Thoracic aorta (tissue), 2 donors: ENCODE results near the gene ZBTB44. TPM values are rescaled to one million over a fixed set of nuclear protein-coding genes. Genes with fewer than 3 reads are reported as not detected.
"Not testable (repeated sequence)": the region's sequence is repeated elsewhere in the genome, so short reads cannot be mapped to it uniquely, and the experiment has no call there.

Experiments used
- ATAC-seq: fragments of 150-250 bp; one replicate; pipeline ENCODE4 v1.8.0; 2017; ENCODE audit warnings: low read depth; ENCODE audit not compliant: insufficient number of reproducible peaks, low FRiP score
- DNase-seq: peaks from one replicate; pipeline ENCODE4 v3.0.0-alpha.2; 2020; ENCODE audit warnings: low spot score
- H3K27ac ChIP-seq, 2 donors: fragments of 200-600 bp; sonication (generic); 1 replicate in 1 of 2; 2 replicates in 1 of 2; pipeline ENCODE4 v1.5.1; 2016; ENCODE audit warnings: mild to moderate bottlenecking in 2 of 2, moderate library complexity in 2 of 2
- H3K27me3 ChIP-seq: fragments of 200-600 bp; sonication (generic); replicated peaks from 2 replicates; pipeline ENCODE4 v1.6.0; 2016; ENCODE audit warnings: mild to moderate bottlenecking; ENCODE audit not compliant: insufficient read depth
- H3K36me3 ChIP-seq: fragments of 200-600 bp; sonication (generic); one replicate; pipeline ENCODE4 v1.5.1; 2016
- H3K4me1 ChIP-seq, 2 donors: fragments of 200-600 bp; sonication (generic); 1 replicate in 1 of 2; 2 replicates in 1 of 2; pipeline versions ENCODE4 v1.5.1 to v1.6.0; 2016; ENCODE audit warnings: low read depth in 2 of 2, mild to moderate bottlenecking in 1 of 2; ENCODE audit not compliant: control insufficient read depth in 1 of 2
- H3K4me3 ChIP-seq: fragments of 200-600 bp; sonication (generic); 2 replicates; pipeline ENCODE4 v1.5.1; 2016; ENCODE audit warnings: mild to moderate bottlenecking
- H3K9me3 ChIP-seq: fragments of 200-600 bp; sonication (generic); 2 replicates; pipeline ENCODE4 v1.5.1; 2016
- total RNA-seq, 2 donors: library from RNA; depleted of rRNA; stranded (reverse); fragments of >200 nt; gene quantifications; one replicate each; pipeline versions ENCODE4 v1.1.0 to v1.2.3, GENCODE V29; 2016
- TF ChIP-seq, protein P1 (sequence below): fragments of 200-600 bp; sonication (generic); IDR thresholded peaks from one replicate; pipeline ENCODE4 v1.5.1; 2019; ENCODE audit warnings: antibody characterized with exemption

Gene ZBTB44
- total RNA-seq, 2 donors from 2014 or later = 38.0 to 48.7 TPM

DNA sequence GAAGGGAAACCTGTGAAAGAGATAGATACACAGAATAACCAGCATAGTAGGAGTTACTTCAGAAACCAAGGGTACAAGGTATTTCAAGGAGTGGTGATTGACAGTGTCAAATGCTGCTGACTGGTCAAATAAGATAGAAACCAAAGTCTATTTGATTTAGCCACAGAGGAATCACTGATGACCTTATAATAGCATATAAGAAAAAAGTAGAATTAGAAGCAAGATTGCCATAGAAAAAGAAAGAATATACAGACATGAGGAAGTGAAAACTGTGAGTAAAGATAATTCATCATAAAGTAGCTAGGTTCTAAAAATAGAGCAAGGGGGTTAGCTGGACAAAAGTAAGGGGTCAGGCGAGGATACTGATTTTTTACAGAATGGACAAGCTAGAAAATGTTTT is 14.2 kb downstream of the ZBTB44 start:
- H3K9me3 ChIP-seq = peaks cover 5% of the 10 kb centered on the region
- no peak overlapping the region for H3K27ac ChIP-seq
- no peaks in the 10 kb centered on the region for H3K36me3 ChIP-seq
- H3K27me3 ChIP-seq = no peaks in the 10 kb centered on the region
- peaks cover 9 to 19% of the 10 kb centered on the region in 2 donors for H3K4me1 ChIP-seq
- ATAC-seq = no peak
- no peak for DNase-seq
- TF ChIP-seq, protein P1, sequence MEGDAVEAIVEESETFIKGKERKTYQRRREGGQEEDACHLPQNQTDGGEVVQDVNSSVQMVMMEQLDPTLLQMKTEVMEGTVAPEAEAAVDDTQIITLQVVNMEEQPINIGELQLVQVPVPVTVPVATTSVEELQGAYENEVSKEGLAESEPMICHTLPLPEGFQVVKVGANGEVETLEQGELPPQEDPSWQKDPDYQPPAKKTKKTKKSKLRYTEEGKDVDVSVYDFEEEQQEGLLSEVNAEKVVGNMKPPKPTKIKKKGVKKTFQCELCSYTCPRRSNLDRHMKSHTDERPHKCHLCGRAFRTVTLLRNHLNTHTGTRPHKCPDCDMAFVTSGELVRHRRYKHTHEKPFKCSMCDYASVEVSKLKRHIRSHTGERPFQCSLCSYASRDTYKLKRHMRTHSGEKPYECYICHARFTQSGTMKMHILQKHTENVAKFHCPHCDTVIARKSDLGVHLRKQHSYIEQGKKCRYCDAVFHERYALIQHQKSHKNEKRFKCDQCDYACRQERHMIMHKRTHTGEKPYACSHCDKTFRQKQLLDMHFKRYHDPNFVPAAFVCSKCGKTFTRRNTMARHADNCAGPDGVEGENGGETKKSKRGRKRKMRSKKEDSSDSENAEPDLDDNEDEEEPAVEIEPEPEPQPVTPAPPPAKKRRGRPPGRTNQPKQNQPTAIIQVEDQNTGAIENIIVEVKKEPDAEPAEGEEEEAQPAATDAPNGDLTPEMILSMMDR = no peak
- no peak overlapping the region for H3K4me3 ChIP-seq

DNA sequence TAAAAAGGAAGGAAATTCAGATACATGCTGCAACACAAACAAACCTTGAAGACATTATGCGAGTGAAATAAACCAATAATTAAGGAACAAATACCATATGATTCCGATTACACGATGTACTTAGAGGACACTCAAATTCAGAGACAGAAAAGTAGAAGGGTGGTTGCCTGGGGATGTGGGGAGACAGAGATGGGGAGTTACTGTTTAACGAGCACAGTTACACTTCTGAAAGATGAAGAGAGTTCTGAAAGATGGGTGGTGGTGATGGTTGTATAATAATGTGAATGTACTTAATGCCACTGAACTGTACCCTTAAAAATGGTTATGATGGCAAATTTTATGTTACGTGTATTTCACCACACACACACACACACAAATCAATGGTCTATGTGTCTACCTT is 14.7 kb downstream of the ZBTB44 start:
- ATAC-seq = no peak
- Histone ChIP-seq H3K4me1 (peaks cover 9 to 25% of the 10 kb centered on the region in 2 donors), H3K27me3 (no peaks in the 10 kb centered on the region), H3K36me3 (no peaks in the 10 kb centered on the region), H3K9me3 (peaks cover under 1% of the 10 kb centered on the region), H3K4me3 (no peak overlapping the region), H3K27ac (no peak overlapping the region)
- DNase-seq = no peak
- TF ChIP-seq, protein P1 = no peak

DNA sequence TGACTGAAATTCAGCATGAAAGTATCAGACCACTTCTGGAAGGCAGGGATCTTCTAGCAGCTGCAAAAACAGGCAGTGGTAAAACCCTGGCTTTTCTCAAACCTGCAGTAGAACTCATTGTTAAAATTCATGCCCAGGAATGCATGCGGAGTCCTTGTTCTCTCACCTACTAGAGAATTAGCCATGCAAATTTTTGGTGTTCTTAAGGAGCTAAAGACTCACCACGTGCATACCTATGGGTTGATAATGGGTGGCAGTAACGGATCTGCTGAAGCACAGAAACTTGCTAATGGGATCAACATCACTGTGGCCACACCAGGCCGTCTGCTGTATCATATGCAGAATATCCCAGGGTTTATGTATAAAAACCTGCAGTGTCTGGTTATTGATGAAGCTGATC is 19.1 kb downstream of the ZBTB44 start:
- TF ChIP-seq, protein P1 = no peak
- no peak for DNase-seq
- no peaks in the 10 kb centered on the region for H3K27me3 ChIP-seq
- H3K4me3 ChIP-seq = no peak overlapping the region
- no peak overlapping the region for H3K27ac ChIP-seq
- no peaks in the 10 kb centered on the region for H3K9me3 ChIP-seq
- H3K4me1 ChIP-seq = peaks cover 5 to 18% of the 10 kb centered on the region in 2 donors
- no peaks in the 10 kb centered on the region for H3K36me3 ChIP-seq
- no peak for ATAC-seq

DNA sequence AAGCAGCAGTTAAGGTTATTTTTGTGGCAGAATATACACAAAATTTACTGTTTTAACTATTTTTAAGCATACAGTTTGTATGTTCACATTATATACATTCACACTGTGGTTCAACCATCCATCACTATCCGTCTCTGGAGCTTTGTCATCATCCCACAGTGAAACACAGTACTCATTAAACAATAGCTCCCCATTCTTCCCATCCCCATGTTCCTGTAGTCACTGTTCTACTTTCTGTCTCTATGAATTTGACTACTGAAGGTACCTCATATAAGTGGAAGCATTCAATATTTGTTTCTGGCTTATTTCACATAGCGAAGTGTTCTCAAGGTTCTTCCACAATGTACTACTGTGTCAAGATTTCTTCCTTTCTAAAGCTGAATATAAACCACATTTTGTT is 32.6 kb downstream of the ZBTB44 start:
- no peak for ATAC-seq
- no peaks in the 10 kb centered on the region for H3K36me3 ChIP-seq
- DNase-seq = no peak
- peaks cover 0 to 12% of the 10 kb centered on the region in 2 donors for H3K4me1 ChIP-seq
- H3K9me3 ChIP-seq = peaks cover 14% of the 10 kb centered on the region
- no peak overlapping the region for H3K4me3 ChIP-seq
- no peaks in the 10 kb centered on the region for H3K27me3 ChIP-seq
- TF ChIP-seq, protein P1 = no peak
- no peak overlapping the region for H3K27ac ChIP-seq

- H3K36me3 ChIP-seq, DNase-seq, H3K27me3 ChIP-seq, ATAC-seq, H3K27ac ChIP-seq, H3K4me3 ChIP-seq: not testable (repeated sequence)
- H3K4me1 ChIP-seq = peaks cover 0 to 12% of the 10 kb centered on the region in 2 donors
- peaks cover 15% of the 10 kb centered on the region for H3K9me3 ChIP-seq
These were observed 33.4 kb downstream of the ZBTB44 start for GRCh38 chr11:130281341-130281740.

DNA sequence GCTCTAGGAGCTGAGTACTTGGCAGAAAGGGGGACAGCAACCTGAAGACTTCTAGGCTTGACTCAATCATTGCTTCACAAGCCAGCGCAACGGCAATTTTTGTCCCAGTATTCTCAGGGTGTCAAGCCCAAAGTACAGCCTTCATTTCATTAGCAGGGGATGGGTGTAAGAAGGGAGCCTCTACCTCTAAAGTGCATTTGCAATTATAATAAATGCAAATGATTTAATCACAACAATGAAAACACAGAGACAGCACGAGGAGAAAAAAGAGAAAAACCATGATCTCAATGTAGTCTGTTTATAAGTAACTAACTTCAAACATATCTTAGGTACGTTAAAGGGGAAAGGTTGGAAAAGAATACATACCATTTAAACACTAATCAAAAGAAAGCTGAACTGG is 34.7 kb downstream of the ZBTB44 start:
- TF ChIP-seq, protein P1 = no peak
- no peaks in the 10 kb centered on the region for H3K36me3 ChIP-seq
- ATAC-seq = no peak

More for the DNA sequence above, 34.7 kb downstream of the ZBTB44 start:
- Histone ChIP-seq H3K27ac (no peak overlapping the region), H3K4me3 (no peak overlapping the region), H3K4me1 (peaks cover 0 to 11% of the 10 kb centered on the region in 2 donors), H3K27me3 (no peaks in the 10 kb centered on the region), H3K9me3 (peaks cover 15% of the 10 kb centered on the region)
- no peak for DNase-seq
